Measurements from ENCODE around the gene ERCC8.

ERCC8 gene

GRCh38 chr5:60833520-60833919, 111.3 kb downstream of the ERCC8 start:
- no peak for DNase-seq

GRCh38 chr5:60830581-60831127, 114.2 kb downstream of the ERCC8 start:
- DNase-seq: no peak

DNA sequence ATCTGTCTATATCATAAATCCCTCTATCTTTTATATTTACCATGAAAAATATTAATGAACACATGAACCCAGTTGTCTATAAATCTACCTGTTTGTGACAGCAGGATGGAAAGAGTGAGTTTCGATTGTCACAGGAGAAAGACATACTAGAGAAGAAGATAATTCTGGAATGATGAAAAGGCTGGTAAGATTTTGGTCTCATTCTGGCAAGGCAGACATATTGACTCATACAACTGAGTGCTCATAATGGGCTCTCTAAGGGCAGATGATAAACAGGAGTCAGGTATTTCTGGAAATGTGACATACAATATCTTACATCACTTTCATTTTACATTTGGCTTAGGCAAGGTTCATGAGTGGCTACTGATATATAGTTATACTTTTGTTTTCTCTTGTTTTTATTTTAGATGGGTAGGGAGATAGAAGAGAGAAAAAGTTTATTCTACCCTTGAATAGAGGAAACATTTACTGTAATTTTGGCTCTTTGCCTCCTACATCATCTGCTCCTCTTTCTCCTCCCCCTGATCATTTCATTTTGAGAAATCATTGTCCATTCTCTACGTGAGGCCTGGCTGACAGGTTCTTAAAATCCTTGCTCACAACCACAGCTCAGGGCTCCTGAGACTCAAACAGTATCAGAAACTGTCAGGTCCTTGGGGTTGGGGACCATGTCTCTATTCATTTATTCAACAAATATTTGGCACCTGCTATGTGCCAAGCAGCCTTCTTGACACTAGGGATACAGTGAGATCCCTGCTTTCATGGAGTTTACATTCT, 115.2 kb downstream of the ERCC8 start:
- DNase-seq: no peak

DNA sequence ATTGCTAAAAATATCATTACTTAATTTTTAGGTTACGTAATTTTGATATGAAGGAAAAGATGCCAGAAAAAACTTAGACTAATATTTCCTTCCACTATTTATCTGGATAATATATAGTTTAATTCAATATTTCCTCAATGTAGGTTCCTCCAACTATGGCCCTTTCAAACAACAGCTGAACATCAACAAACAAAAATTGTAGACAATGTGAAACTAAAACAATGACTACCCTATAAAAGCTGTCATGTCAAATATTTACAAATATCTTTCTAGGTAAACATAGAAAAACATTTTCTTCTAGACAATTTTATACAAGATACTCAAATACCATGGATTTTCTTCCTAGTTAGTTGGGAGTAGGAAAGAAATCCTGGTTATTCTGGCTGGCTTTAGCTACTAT, 117.7 kb downstream of the ERCC8 start:
- DNase-seq: no peak

- DNase-seq: no peak
Observed at GRCh38 chr5:60826653-60827052, 118.2 kb downstream of the ERCC8 start.
